ENCODE results near the gene TBC1D3B. TPM values are rescaled to one million over a fixed set of nuclear protein-coding genes. Genes with fewer than 3 reads are reported as not detected.
"Not testable (repeated sequence)": the region's sequence is repeated elsewhere in the genome, so short reads cannot be mapped to it uniquely, and the experiment has no call there.

TBC1D3B gene
- not detected for total RNA-seq

- not testable (repeated sequence) for H3K9me3 ChIP-seq (ENCODE audit: control insufficient read depth in 3 of 3, low read length in 3 of 3); H3K4me3 ChIP-seq (ENCODE audit: low read length in 3 of 3); H3K4me1 ChIP-seq (ENCODE audit: control insufficient read depth in 3 of 3, insufficient read depth in 3 of 3, low read length in 3 of 3); H3K36me3 ChIP-seq (ENCODE audit: control insufficient read depth in 3 of 3, insufficient read depth in 3 of 3, low read length in 3 of 3); H3K27me3 ChIP-seq (ENCODE audit: control insufficient read depth in 3 of 3, insufficient read depth in 3 of 3, low read length in 3 of 3); H3K9ac ChIP-seq (ENCODE audit: low read depth in 1 of 3, low read length in 3 of 3); H3K27ac ChIP-seq (ENCODE audit: low read depth, low read length)
Measured at GRCh38 chr17:36176536-36176935, at the start of gene TBC1D3B. TBC1D3B (minus strand) TSS chr17:36176636; CDS start chr17:36175050, 1,586 bp downstream.

GRCh38 chr17:36222967-36223366 lies 46.5 kb upstream of the TBC1D3B start:
- not testable (repeated sequence) for H3K9ac ChIP-seq (ENCODE audit: low read depth in 1 of 3, low read length in 3 of 3); H3K4me3 ChIP-seq (ENCODE audit: low read length in 3 of 3); H3K27me3 ChIP-seq (ENCODE audit: control insufficient read depth in 3 of 3, insufficient read depth in 3 of 3, low read length in 3 of 3); H3K27ac ChIP-seq (ENCODE audit: low read depth, low read length); H3K9me3 ChIP-seq (ENCODE audit: control insufficient read depth in 3 of 3, low read length in 3 of 3); H3K36me3 ChIP-seq (ENCODE audit: control insufficient read depth in 3 of 3, insufficient read depth in 3 of 3, low read length in 3 of 3); H3K4me1 ChIP-seq (ENCODE audit: control insufficient read depth in 3 of 3, insufficient read depth in 3 of 3, low read length in 3 of 3)

GRCh38 chr17:36221581-36222100 lies 45.2 kb upstream of the TBC1D3B start:
- not testable (repeated sequence) for H3K4me3 ChIP-seq (ENCODE audit: low read length in 3 of 3); H3K36me3 ChIP-seq (ENCODE audit: control insufficient read depth in 3 of 3, insufficient read depth in 3 of 3, low read length in 3 of 3); H3K9me3 ChIP-seq (ENCODE audit: control insufficient read depth in 3 of 3, low read length in 3 of 3); H3K9ac ChIP-seq (ENCODE audit: low read depth in 1 of 3, low read length in 3 of 3); H3K4me1 ChIP-seq (ENCODE audit: control insufficient read depth in 3 of 3, insufficient read depth in 3 of 3, low read length in 3 of 3); H3K27ac ChIP-seq (ENCODE audit: low read depth, low read length); H3K27me3 ChIP-seq (ENCODE audit: control insufficient read depth in 3 of 3, insufficient read depth in 3 of 3, low read length in 3 of 3)

- not testable (repeated sequence) for H3K4me3 ChIP-seq (ENCODE audit: low read length in 3 of 3); H3K36me3 ChIP-seq (ENCODE audit: control insufficient read depth in 3 of 3, insufficient read depth in 3 of 3, low read length in 3 of 3); H3K4me1 ChIP-seq (ENCODE audit: control insufficient read depth in 3 of 3, insufficient read depth in 3 of 3, low read length in 3 of 3); H3K27ac ChIP-seq (ENCODE audit: low read depth, low read length); H3K9me3 ChIP-seq (ENCODE audit: control insufficient read depth in 3 of 3, low read length in 3 of 3); H3K27me3 ChIP-seq (ENCODE audit: control insufficient read depth in 3 of 3, insufficient read depth in 3 of 3, low read length in 3 of 3); H3K9ac ChIP-seq (ENCODE audit: low read depth in 1 of 3, low read length in 3 of 3)
Measured at GRCh38 chr17:36220737-36221580, 44.5 kb upstream of the TBC1D3B start.

GRCh38 chr17:36219556-36219955 lies 43.1 kb upstream of the TBC1D3B start:
- H3K4me1 ChIP-seq (ENCODE audit: control insufficient read depth in 3 of 3, insufficient read depth in 3 of 3, low read length in 3 of 3); H3K9ac ChIP-seq (ENCODE audit: low read depth in 1 of 3, low read length in 3 of 3); H3K27ac ChIP-seq (ENCODE audit: low read depth, low read length); H3K36me3 ChIP-seq (ENCODE audit: control insufficient read depth in 3 of 3, insufficient read depth in 3 of 3, low read length in 3 of 3); H3K4me3 ChIP-seq (ENCODE audit: low read length in 3 of 3); H3K9me3 ChIP-seq (ENCODE audit: control insufficient read depth in 3 of 3, low read length in 3 of 3); H3K27me3 ChIP-seq (ENCODE audit: control insufficient read depth in 3 of 3, insufficient read depth in 3 of 3, low read length in 3 of 3): not testable (repeated sequence)

- not testable (repeated sequence) for H3K4me1 ChIP-seq (ENCODE audit: control insufficient read depth in 3 of 3, insufficient read depth in 3 of 3, low read length in 3 of 3); H3K9me3 ChIP-seq (ENCODE audit: control insufficient read depth in 3 of 3, low read length in 3 of 3); H3K27ac ChIP-seq (ENCODE audit: low read depth, low read length); H3K36me3 ChIP-seq (ENCODE audit: control insufficient read depth in 3 of 3, insufficient read depth in 3 of 3, low read length in 3 of 3); H3K27me3 ChIP-seq (ENCODE audit: control insufficient read depth in 3 of 3, insufficient read depth in 3 of 3, low read length in 3 of 3); H3K9ac ChIP-seq (ENCODE audit: low read depth in 1 of 3, low read length in 3 of 3); H3K4me3 ChIP-seq (ENCODE audit: low read length in 3 of 3)
Measured at GRCh38 chr17:36215406-36216308, 39.2 kb upstream of the TBC1D3B start.

- Histone ChIP-seq H3K9me3 (ENCODE audit: control insufficient read depth in 3 of 3, low read length in 3 of 3) (no peaks in the 10 kb centered on the region), H3K9ac (ENCODE audit: low read depth in 1 of 3, low read length in 3 of 3) (no peak overlapping the region), H3K27ac (ENCODE audit: low read depth, low read length) (no peak overlapping the region), H3K27me3 (ENCODE audit: control insufficient read depth in 3 of 3, insufficient read depth in 3 of 3, low read length in 3 of 3) (peaks cover 0 to 3% (median 3%) of the 10 kb centered on the region in 3 donors), H3K4me1 (ENCODE audit: control insufficient read depth in 3 of 3, insufficient read depth in 3 of 3, low read length in 3 of 3) (no peaks in the 10 kb centered on the region), H3K36me3 (ENCODE audit: control insufficient read depth in 3 of 3, insufficient read depth in 3 of 3, low read length in 3 of 3) (no peaks in the 10 kb centered on the region), H3K4me3 (ENCODE audit: low read length in 3 of 3) (no peak overlapping the region)
Measured at GRCh38 chr17:36214918-36215317, 38.5 kb upstream of the TBC1D3B start.

- Histone ChIP-seq H3K4me3 (ENCODE audit: low read length in 3 of 3) (no peak overlapping the region), H3K9ac (ENCODE audit: low read depth in 1 of 3, low read length in 3 of 3) (no peak overlapping the region), H3K27ac (ENCODE audit: low read depth, low read length) (no peak overlapping the region), H3K9me3 (ENCODE audit: control insufficient read depth in 3 of 3, low read length in 3 of 3) (no peaks in the 10 kb centered on the region), H3K27me3 (ENCODE audit: control insufficient read depth in 3 of 3, insufficient read depth in 3 of 3, low read length in 3 of 3) (peaks cover 0 to 3% (median 3%) of the 10 kb centered on the region in 3 donors), H3K36me3 (ENCODE audit: control insufficient read depth in 3 of 3, insufficient read depth in 3 of 3, low read length in 3 of 3) (no peaks in the 10 kb centered on the region), H3K4me1 (ENCODE audit: control insufficient read depth in 3 of 3, insufficient read depth in 3 of 3, low read length in 3 of 3) (no peaks in the 10 kb centered on the region)
Measured at GRCh38 chr17:36213695-36214094, 37.3 kb upstream of the TBC1D3B start.

GRCh38 chr17:36212966-36213365 lies 36.5 kb upstream of the TBC1D3B start:
- Histone ChIP-seq H3K4me3 (ENCODE audit: low read length in 3 of 3) (no peak overlapping the region), H3K9me3 (ENCODE audit: control insufficient read depth in 3 of 3, low read length in 3 of 3) (no peaks in the 10 kb centered on the region), H3K27me3 (ENCODE audit: control insufficient read depth in 3 of 3, insufficient read depth in 3 of 3, low read length in 3 of 3) (peaks cover 0 to 3% (median 3%) of the 10 kb centered on the region in 3 donors), H3K36me3 (ENCODE audit: control insufficient read depth in 3 of 3, insufficient read depth in 3 of 3, low read length in 3 of 3) (no peaks in the 10 kb centered on the region), H3K27ac (ENCODE audit: low read depth, low read length) (no peak overlapping the region), H3K9ac (ENCODE audit: low read depth in 1 of 3, low read length in 3 of 3) (no peak overlapping the region), H3K4me1 (ENCODE audit: control insufficient read depth in 3 of 3, insufficient read depth in 3 of 3, low read length in 3 of 3) (no peaks in the 10 kb centered on the region)

GRCh38 chr17:36212272-36212605 lies 35.8 kb upstream of the TBC1D3B start:
- H3K9ac ChIP-seq (ENCODE audit: low read depth in 1 of 3, low read length in 3 of 3): no peak overlapping the region
- H3K27me3 ChIP-seq (ENCODE audit: control insufficient read depth in 3 of 3, insufficient read depth in 3 of 3, low read length in 3 of 3): peaks cover 0 to 3% (median 3%) of the 10 kb centered on the region in 3 donors
- no peak overlapping the region for H3K27ac ChIP-seq (ENCODE audit: low read depth, low read length)
- H3K36me3 ChIP-seq (ENCODE audit: control insufficient read depth in 3 of 3, insufficient read depth in 3 of 3, low read length in 3 of 3): no peaks in the 10 kb centered on the region
- H3K4me3 ChIP-seq (ENCODE audit: low read length in 3 of 3): no peak overlapping the region
- H3K4me1 ChIP-seq (ENCODE audit: control insufficient read depth in 3 of 3, insufficient read depth in 3 of 3, low read length in 3 of 3): no peaks in the 10 kb centered on the region
- no peaks in the 10 kb centered on the region for H3K9me3 ChIP-seq (ENCODE audit: control insufficient read depth in 3 of 3, low read length in 3 of 3)

All from skeletal muscle tissue (tissue), 4 donors.